Endodermal cell (in vitro differentiated cells): ENCODE data around the gene ATF7. TPM values are rescaled to one million over a fixed set of nuclear protein-coding genes. Genes with fewer than 3 reads are reported as not detected.

Experiments
- DNase-seq: peaks from one replicate; pipeline ENCODE4 v3.0.0-alpha.2; 2017
- H3K27ac ChIP-seq: 2 replicates; pipeline ENCODE4 v1.5.1; 2013; ENCODE audit warnings: mild to moderate bottlenecking, low read depth, low read length, moderate library complexity
- H3K27me3 ChIP-seq: 2 replicates; pipeline ENCODE4 v1.6.1; 2013; ENCODE audit warnings: mild to moderate bottlenecking, low read length, moderate library complexity; ENCODE audit not compliant: insufficient read depth, control insufficient read depth, poor library complexity, severe bottlenecking
- H3K36me3 ChIP-seq: 2 replicates; pipeline ENCODE4 v1.7.0; 2013; ENCODE audit warnings: mild to moderate bottlenecking, low read length, moderate library complexity; ENCODE audit not compliant: control insufficient read depth, insufficient read depth
- H3K4me1 ChIP-seq: one replicate; pipeline ENCODE4 v1.7.0; 2013; ENCODE audit warnings: low read length; ENCODE audit not compliant: control insufficient read depth, insufficient read depth
- H3K4me3 ChIP-seq: 2 replicates; pipeline ENCODE4 v1.5.1; 2013; ENCODE audit warnings: mild to moderate bottlenecking, low read length, moderate library complexity
- H3K9ac ChIP-seq: 2 replicates; pipeline ENCODE4 v1.6.1; 2013; ENCODE audit warnings: mild to moderate bottlenecking, low read length, moderate library complexity; ENCODE audit not compliant: poor library complexity, severe bottlenecking; ENCODE audit errors: extremely low read depth
- H3K9me3 ChIP-seq: 2 replicates; pipeline ENCODE4 v1.6.1; 2013; ENCODE audit warnings: mild to moderate bottlenecking, low read length, moderate library complexity; ENCODE audit not compliant: control insufficient read depth
- H3K27ac Mint-ChIP-seq: 2 replicates; pipeline ENCODE4 v1.8.0; 2020; ENCODE audit warnings: mixed read lengths
- H3K27me3 Mint-ChIP-seq: 2 replicates; pipeline ENCODE4 v1.8.0; 2021; ENCODE audit warnings: mild to moderate bottlenecking, mixed read lengths; ENCODE audit not compliant: insufficient read depth
- H3K36me3 Mint-ChIP-seq: 2 replicates; pipeline ENCODE4 v1.8.0; 2020; ENCODE audit warnings: low read depth, mixed read lengths
- H3K4me1 Mint-ChIP-seq: 2 replicates; pipeline ENCODE4 v1.8.0; 2020; ENCODE audit warnings: mixed read lengths
- H3K4me3 Mint-ChIP-seq: 2 replicates; pipeline ENCODE4 v1.8.0; 2020; ENCODE audit warnings: mild to moderate bottlenecking, moderate library complexity, mixed read lengths
- H3K9me3 Mint-ChIP-seq: 2 replicates; pipeline ENCODE4 v1.8.0; 2020; ENCODE audit warnings: mild to moderate bottlenecking, mixed read lengths
- WGBS, 2 experiments: methylation state at CpG; one replicate each; pipeline versions ENCODE4 v1.1.5 to v1.1.7; 2013; ENCODE audit warnings: missing lambda C conversion rate in 2 of 2, mixed read lengths in 1 of 2; ENCODE audit not compliant: insufficient coverage in 1 of 2, insufficient read length in 1 of 2; 5-methylcytosine and 5-hydroxymethylcytosine counted together
- total RNA-seq, 2 donors: library from RNA; stranded (reverse); fragmentation: NEBNext Ultra II Directional in 1 of 2; extraction: Animal tissue kit (Norgen Biotek cat#: 25700) in 1 of 2; gene quantifications; 2 replicates in 1 of 2; 3 replicates in 1 of 2; pipeline ENCODE4 v1.2.1, GENCODE V29; 2021
- TF ChIP-seq, protein P1 (sequence below): fragments of 200-600 bp; sonication (generic); conservative IDR thresholded peaks from 2 replicates; pipeline ENCODE4 v1.5.0; 2021; ENCODE audit warnings: antibody characterized with exemption, mild to moderate bottlenecking

ATF7 gene
- total RNA-seq, 2 donors from 2014 or later: 29.0 to 36.6 TPM

- H3K4me3 ChIP-seq: no peak overlapping the region
- H3K27me3 ChIP-seq: no peaks in the 10 kb centered on the region
- no peaks in the 10 kb centered on the region for H3K27me3 Mint-ChIP-seq
- H3K36me3 ChIP-seq: peaks cover 7% of the 10 kb centered on the region
- H3K4me1 ChIP-seq: no peaks in the 10 kb centered on the region
- no peak overlapping the region for H3K27ac Mint-ChIP-seq
- peaks cover 7% of the 10 kb centered on the region for H3K4me1 Mint-ChIP-seq
- 88 to 92% methylated on average over 2 to 5 of the region's 5 CpGs for WGBS, 2 experiments
- no peak overlapping the region for H3K27ac ChIP-seq
- no peak overlapping the region for H3K9ac ChIP-seq
- H3K36me3 Mint-ChIP-seq: peaks cover 21% of the 10 kb centered on the region
- TF ChIP-seq, protein P1, sequence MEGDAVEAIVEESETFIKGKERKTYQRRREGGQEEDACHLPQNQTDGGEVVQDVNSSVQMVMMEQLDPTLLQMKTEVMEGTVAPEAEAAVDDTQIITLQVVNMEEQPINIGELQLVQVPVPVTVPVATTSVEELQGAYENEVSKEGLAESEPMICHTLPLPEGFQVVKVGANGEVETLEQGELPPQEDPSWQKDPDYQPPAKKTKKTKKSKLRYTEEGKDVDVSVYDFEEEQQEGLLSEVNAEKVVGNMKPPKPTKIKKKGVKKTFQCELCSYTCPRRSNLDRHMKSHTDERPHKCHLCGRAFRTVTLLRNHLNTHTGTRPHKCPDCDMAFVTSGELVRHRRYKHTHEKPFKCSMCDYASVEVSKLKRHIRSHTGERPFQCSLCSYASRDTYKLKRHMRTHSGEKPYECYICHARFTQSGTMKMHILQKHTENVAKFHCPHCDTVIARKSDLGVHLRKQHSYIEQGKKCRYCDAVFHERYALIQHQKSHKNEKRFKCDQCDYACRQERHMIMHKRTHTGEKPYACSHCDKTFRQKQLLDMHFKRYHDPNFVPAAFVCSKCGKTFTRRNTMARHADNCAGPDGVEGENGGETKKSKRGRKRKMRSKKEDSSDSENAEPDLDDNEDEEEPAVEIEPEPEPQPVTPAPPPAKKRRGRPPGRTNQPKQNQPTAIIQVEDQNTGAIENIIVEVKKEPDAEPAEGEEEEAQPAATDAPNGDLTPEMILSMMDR: no peak
- DNase-seq: peak; percentile 49
- H3K4me3 Mint-ChIP-seq: no peak overlapping the region
- H3K9me3 Mint-ChIP-seq: peaks cover 10% of the 10 kb centered on the region
- H3K9me3 ChIP-seq: peaks cover 9% of the 10 kb centered on the region
Measured at GRCh38 chr12:53578783-53579182, 47.4 kb downstream of the ATF7 start.

GRCh38 chr12:53577941-53578352 is 48.2 kb downstream of the ATF7 start:
- 92 to 96% methylated on average over 4 of the region's 4 CpGs for WGBS, 2 experiments
- H3K36me3 Mint-ChIP-seq: peaks cover 14% of the 10 kb centered on the region
- Histone ChIP-seq H3K4me1 (no peaks in the 10 kb centered on the region), H3K9ac (no peak overlapping the region), H3K27me3 (no peaks in the 10 kb centered on the region), H3K36me3 (peaks cover 3% of the 10 kb centered on the region), H3K4me3 (no peak overlapping the region), H3K9me3 (peaks cover 3% of the 10 kb centered on the region), H3K27ac (no peak overlapping the region)
- H3K4me1 Mint-ChIP-seq: peaks cover 7% of the 10 kb centered on the region
- H3K4me3 Mint-ChIP-seq: no peak overlapping the region
- no peak for DNase-seq
- H3K27ac Mint-ChIP-seq: peak overlapping the region; percentile 62
- H3K9me3 Mint-ChIP-seq: peaks cover 2% of the 10 kb centered on the region
- TF ChIP-seq, protein P1: no peak
- H3K27me3 Mint-ChIP-seq: no peaks in the 10 kb centered on the region

DNA sequence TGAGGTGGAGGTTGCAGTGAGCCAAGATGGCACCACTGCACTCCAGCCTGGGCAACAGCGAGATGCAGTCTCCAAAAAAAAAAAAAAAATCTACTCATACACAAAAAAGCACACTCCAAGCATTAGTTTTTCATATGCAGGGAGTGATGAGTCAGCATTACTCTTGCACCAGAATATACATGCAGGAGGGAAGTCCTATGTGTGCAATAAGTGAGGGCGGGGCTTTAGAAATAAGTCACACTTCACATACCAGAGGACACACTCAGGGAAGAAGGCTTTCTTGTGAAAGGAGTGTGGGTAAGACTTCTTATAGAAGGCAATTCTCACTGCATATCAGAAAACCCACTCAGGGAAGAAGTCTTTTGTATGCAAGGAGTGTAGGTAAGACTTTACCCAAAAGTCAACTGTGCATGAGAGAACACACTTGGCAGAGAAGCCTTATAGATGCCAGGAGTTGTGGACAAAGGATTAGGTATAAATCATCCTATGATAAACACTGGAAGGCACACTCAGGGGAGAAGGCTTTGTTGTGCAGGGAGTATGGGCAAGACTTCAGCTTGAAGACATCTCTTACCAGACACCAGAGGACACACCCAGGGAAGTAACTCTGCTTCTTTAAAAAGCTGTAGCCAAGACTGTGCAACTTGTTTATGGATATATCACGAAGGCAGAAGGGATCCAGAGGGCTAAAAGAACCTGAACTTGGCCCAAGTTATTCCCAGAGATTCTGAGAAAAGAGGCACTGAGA is 50.5 kb downstream of the ATF7 start:
- Histone ChIP-seq H3K27ac (no peak overlapping the region), H3K4me1 (no peaks in the 10 kb centered on the region), H3K4me3 (no peak overlapping the region), H3K36me3 (peaks cover 21% of the 10 kb centered on the region), H3K27me3 (no peaks in the 10 kb centered on the region), H3K9ac (no peak overlapping the region), H3K9me3 (peaks cover 19% of the 10 kb centered on the region)
- 91 to 100% methylated on average over 1 to 3 of the region's 3 CpGs for WGBS, 2 experiments
- DNase-seq: no peak
- Mint-ChIP-seq H3K4me3 (no peak overlapping the region), H3K27me3 (no peaks in the 10 kb centered on the region), H3K36me3 (peaks cover 26% of the 10 kb centered on the region), H3K9me3 (peaks cover 8% of the 10 kb centered on the region), H3K4me1 (peaks cover 7% of the 10 kb centered on the region), H3K27ac (no peak overlapping the region)
- TF ChIP-seq, protein P1: no peak
